K562 (cell line): ENCODE data around the gene ZNF814. TPM values are rescaled to one million over a fixed set of nuclear protein-coding genes. Genes with fewer than 3 reads are reported as not detected.
A peak's percentile ranks its signal among the peaks of the same experiment; 100 is the strongest.

Experiments
- ASH1L ChIP-seq: fragments of 450-650 bp; IDR thresholded peaks from 2 replicates; pipeline ENCODE4 v1.6.1; 2018; ENCODE audit warnings: borderline replicate concordance, mild to moderate bottlenecking, low read depth; ENCODE audit not compliant: partially characterized antibody
- CTBP1 ChIP-seq: fragments of 450-650 bp; IDR thresholded peaks from 2 replicates; pipeline ENCODE4 v1.6.1; 2016; ENCODE audit warnings: borderline replicate concordance
- FOXP1 ChIP-seq: sonication (generic); formaldehyde crosslinking; IDR thresholded peaks from 2 replicates; pipeline ENCODE4 v1.8.0; 2022; ENCODE audit warnings: mild to moderate bottlenecking, missing genetic modification reagents
- SIN3A ChIP-seq, 2 experiments: fragments of 150-350 bp in 1 of 2; IDR thresholded peaks; 2 replicates each; pipeline ENCODE4 v1.6.1; 2011 to 2016; ENCODE audit warnings: borderline replicate concordance in 2 of 2, low read depth in 2 of 2, low read length in 2 of 2, mild to moderate bottlenecking in 2 of 2, moderate library complexity in 2 of 2; ENCODE audit not compliant: control insufficient read depth in 1 of 2
- ZFX ChIP-seq: sonication (generic); formaldehyde crosslinking; IDR thresholded peaks from 2 replicates; pipeline ENCODE4 v1.8.0; 2022; ENCODE audit warnings: mild to moderate bottlenecking, missing genetic modification reagents, moderate library complexity
- ZNF740 ChIP-seq, 3 experiments: fragments of 200-800 bp in 1 of 3; sonication (Bioruptor generic) in 1 of 3; sonication (generic) in 1 of 3; formaldehyde crosslinking in 1 of 3; IDR thresholded peaks; 2 replicates each; pipeline versions ENCODE4 v1.6.1 to v1.8.0; 2016 to 2022; ENCODE audit warnings: mild to moderate bottlenecking in 2 of 3, missing compliant biosample characterization in 2 of 3, missing genetic modification characterization in 2 of 3, missing genetic modification reagents in 1 of 3
- polyA plus RNA-seq, 8 experiments: library from polyadenylated mRNA; depleted of rRNA in 4 of 8; stranded (reverse) in 5 of 8; unstranded in 3 of 8; fragments of >200 nt; fragmentation: Nextera tagmentation in 2 of 8; fragmentation: Illumina TruSeq in 1 of 8; extraction: Ambion mirVana in 2 of 8; extraction: Trizol in 1 of 8; gene quantifications; 2 replicates each; pipeline versions ENCODE4 v1.2.1 to v1.2.3, GENCODE V29; 2011 to 2014; ENCODE audit warnings: inconsistent platforms in 1 of 8, missing spikeins in 1 of 8
- total RNA-seq, 7 experiments: library from RNA; depleted of rRNA in 6 of 7; stranded (reverse); fragments of >200 nt in 6 of 7; fragmentation: Illumina TruSeq in 2 of 7; extraction: Trizol in 2 of 7; gene quantifications; 2 replicates each; pipeline versions ENCODE4 v1.2.1 to v1.2.3, GENCODE V29; 2011 to 2021; ENCODE audit warnings: low replicate concordance in 1 of 7
- TF ChIP-seq, protein P1 (sequence below): fragments of 450-650 bp; IDR thresholded peaks from 2 replicates; pipeline ENCODE4 v1.6.1; 2014; ENCODE audit warnings: low read depth, mild to moderate bottlenecking, moderate library complexity, borderline replicate concordance

ZNF814 gene
- total and polyA plus RNA-seq, 9 of the 15 experiments (the other 6 are each of a cell fraction or from before 2014, with no cell fraction given), result 0.42 to 3.5 (median 1.9) TPM

DNA sequence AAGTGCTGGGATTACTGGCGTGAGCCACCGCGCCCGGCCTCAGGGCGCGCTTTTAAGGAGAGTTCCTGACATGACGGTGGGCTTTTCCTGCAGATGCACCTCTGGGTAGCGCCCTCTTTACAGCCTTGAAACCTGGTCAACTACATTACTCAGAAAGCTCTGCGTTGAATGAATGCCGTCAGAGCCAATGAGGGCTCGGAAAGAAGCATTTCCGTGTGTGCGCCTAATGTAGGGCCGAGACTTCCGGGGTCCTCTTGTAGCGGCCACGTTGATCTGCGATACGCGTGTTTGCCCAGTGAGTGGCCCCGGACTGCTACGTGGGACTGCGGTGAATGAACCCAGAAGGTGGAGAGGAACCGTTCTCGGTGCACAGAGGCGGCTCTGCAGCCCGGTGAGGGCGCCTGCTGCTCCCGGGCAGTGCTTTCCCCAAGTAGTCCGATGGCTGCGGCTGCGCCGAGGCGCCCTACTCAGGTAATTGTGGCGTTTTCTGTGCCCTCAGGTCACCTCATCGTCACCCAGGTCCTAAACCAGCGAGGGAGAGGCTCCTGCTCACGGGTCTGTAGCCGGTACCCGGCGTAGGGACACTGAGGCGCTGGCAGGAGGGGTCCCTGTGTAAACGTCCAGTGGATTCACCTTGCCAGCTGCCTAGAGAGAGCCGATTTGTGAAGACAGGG lies 69.2 kb downstream of the ZNF814 start (continued):
- TF ChIP-seq ZNF740 (CRISPR knock-in tag; IDR thresholded peaks at IDR 0.05) (no peak), ZNF740 (tag; IDR thresholded peaks at IDR 0.05) (no peak), SIN3A (IDR thresholded peaks at IDR 0.05; ENCODE audit: borderline replicate concordance in 2 of 2, control insufficient read depth in 1 of 2, low read depth in 2 of 2, low read length in 2 of 2) (peak in 1 of 2 experiments; percentile 66; a peak in 1 of 4 replicates), CTBP1 (peak; percentile 46; the same call in 1 of the 2 replicates), ZFX (peak; percentile 48), ASH1L (peak; percentile 64), FOXP1 (CRISPR knock-in tag) (0 out of 2 replicates have a peak, but pooled peaks have one; percentile 24)
- TF ChIP-seq, protein P1, sequence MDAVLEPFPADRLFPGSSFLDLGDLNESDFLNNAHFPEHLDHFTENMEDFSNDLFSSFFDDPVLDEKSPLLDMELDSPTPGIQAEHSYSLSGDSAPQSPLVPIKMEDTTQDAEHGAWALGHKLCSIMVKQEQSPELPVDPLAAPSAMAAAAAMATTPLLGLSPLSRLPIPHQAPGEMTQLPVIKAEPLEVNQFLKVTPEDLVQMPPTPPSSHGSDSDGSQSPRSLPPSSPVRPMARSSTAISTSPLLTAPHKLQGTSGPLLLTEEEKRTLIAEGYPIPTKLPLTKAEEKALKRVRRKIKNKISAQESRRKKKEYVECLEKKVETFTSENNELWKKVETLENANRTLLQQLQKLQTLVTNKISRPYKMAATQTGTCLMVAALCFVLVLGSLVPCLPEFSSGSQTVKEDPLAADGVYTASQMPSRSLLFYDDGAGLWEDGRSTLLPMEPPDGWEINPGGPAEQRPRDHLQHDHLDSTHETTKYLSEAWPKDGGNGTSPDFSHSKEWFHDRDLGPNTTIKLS, result peak; percentile 97
